Right lobe of liver (tissue), 4 donors: Measurements from ENCODE around the gene HELZ.

Source experiments
- POLR2A ChIP-seq: fragments of 450-650 bp; IDR thresholded peaks from one replicate; pipeline ENCODE4 v1.6.1; 2017; ENCODE audit warnings: antibody characterized with exemption, mild to moderate bottlenecking
- TF ChIP-seq, protein P1 (sequence below), 4 donors: fragments of 200-600 bp in 3 of 4; fragments of 450-650 bp in 1 of 4; IDR thresholded peaks; one replicate each; pipeline versions ENCODE4 v1.5.1 to v1.8.0; 2016 to 2022; ENCODE audit warnings: antibody characterized with exemption in 4 of 4, mild to moderate bottlenecking in 2 of 4
- donor health status: DM: no; HTN: no; CAD: no.
- donor health status: DM: no; HTN: no; CAD: no.
- donor health status: DM: no; HTN: yes; CAD: no.

DNA sequence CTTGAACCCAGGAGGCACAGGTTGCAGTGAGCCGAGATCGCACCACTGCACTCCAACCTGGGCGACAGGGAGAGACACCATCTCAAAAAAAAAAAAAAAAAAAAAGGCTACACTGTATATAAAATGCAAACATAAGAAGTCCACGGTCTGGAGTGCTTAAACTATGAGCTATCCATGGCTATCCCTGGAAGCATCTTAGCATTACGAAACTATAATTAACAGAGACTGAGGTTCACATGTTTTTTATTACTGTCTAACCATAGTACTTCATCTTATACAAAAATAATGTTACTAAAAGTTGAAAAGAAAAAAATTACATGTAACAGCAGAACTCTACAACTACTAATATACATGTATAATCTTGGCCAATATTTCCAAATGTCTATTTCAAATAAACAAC lies 32.8 kb downstream of the HELZ start:
- TF ChIP-seq POLR2A = no peak
- TF ChIP-seq, protein P1, sequence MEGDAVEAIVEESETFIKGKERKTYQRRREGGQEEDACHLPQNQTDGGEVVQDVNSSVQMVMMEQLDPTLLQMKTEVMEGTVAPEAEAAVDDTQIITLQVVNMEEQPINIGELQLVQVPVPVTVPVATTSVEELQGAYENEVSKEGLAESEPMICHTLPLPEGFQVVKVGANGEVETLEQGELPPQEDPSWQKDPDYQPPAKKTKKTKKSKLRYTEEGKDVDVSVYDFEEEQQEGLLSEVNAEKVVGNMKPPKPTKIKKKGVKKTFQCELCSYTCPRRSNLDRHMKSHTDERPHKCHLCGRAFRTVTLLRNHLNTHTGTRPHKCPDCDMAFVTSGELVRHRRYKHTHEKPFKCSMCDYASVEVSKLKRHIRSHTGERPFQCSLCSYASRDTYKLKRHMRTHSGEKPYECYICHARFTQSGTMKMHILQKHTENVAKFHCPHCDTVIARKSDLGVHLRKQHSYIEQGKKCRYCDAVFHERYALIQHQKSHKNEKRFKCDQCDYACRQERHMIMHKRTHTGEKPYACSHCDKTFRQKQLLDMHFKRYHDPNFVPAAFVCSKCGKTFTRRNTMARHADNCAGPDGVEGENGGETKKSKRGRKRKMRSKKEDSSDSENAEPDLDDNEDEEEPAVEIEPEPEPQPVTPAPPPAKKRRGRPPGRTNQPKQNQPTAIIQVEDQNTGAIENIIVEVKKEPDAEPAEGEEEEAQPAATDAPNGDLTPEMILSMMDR (IDR thresholded peaks at IDR 0.05) = no peak
